ENCODE data around the gene EEFSEC. TPM values are rescaled to one million over a fixed set of nuclear protein-coding genes. Genes with fewer than 3 reads are reported as not detected.

EEFSEC gene
- total RNA-seq, 1 experiment from 2014 or later: 9.5 TPM

DNA sequence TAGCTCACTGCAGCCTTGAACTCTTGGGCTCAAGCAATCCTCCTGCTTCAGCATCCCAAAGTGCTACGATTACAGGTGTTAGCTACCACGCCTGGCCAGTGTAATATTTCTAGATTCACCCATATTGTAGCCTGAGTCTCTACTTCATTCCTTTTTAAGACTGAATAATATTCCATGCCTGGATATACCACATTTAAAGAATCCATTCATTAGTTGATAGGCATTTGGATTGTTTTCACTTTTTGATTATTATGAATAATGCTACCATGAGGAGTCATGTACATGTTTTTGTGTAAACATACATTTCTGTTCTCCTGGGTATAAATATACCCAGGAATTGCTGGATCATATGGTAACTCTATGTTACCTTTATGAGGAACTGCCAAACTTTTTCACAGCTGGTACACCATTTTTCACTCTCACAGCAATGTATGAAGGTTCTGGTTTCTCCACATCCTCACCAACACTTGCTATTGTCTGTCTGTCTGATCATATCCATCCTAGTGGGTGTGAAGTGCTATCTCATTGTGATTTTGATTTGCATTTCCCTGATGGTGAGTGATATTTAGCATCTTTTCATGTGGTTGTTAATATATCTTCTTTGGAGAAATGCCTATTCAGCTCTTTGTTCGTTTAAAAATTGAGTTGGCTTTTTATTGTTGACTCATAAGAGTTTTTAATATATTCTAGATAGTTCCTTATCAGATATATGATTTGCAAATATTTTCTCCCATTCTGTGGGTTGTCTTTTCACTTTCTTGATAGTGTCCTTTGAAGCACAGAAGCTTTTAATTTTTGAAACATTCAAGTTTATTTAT lies 32.6 kb downstream of the EEFSEC start:
- no peak overlapping the region for H3K27ac Mint-ChIP-seq
- no peak for TF ChIP-seq CTCF (conservative IDR thresholded peaks at IDR 0.05)
- H3K4me2 ChIP-seq (ENCODE audit: insufficient read depth, insufficient read length, low read length): no peak overlapping the region
- no peak overlapping the region for H3K18ac ChIP-seq (ENCODE audit: insufficient read length, low read depth, low read length)
- H3K14ac ChIP-seq (ENCODE audit: insufficient read depth, low read length): no peak overlapping the region
- H3K36me3 Mint-ChIP-seq (ENCODE audit: insufficient read depth in 1 of 3, low read depth in 3 of 3): no peaks in the 10 kb centered on the region; a peak in 3 of 7 replicates
- H4K20me1 ChIP-seq (ENCODE audit: control insufficient read depth, insufficient read depth, insufficient read length): no peaks in the 10 kb centered on the region
- H3T11ph ChIP-seq (ENCODE audit: low read length): no peak overlapping the region
- H3K56ac ChIP-seq (ENCODE audit: insufficient read length, low read depth, low read length): no peak overlapping the region
- no peaks in the 10 kb centered on the region; the same call in 1 of the 2 replicates for H3K4me1 ChIP-seq (ENCODE audit: insufficient read depth, low read length)
- H3K9ac ChIP-seq (ENCODE audit: extremely low read depth, insufficient read length, low read length): no peak overlapping the region
- no peak overlapping the region for H4K8ac ChIP-seq (replicated peaks; ENCODE audit: insufficient read length, low read depth, low read length)
- no peaks in the 10 kb centered on the region for H3K27me3 Mint-ChIP-seq (ENCODE audit: low read depth)
- H2BK12ac ChIP-seq (ENCODE audit: insufficient read length, low read depth, low read length): no peak overlapping the region
- H3K4me1 Mint-ChIP-seq: peaks cover 5 to 18% of the 10 kb centered on the region in 2 experiments
- peaks cover 0 to 4% of the 10 kb centered on the region in 2 experiments; a peak in 2 of 5 replicates for H3K9me3 Mint-ChIP-seq
- no peaks in the 10 kb centered on the region for H3K23me2 ChIP-seq (ENCODE audit: insufficient read length, low read depth, low read length, poor library complexity, severe bottlenecking)
- no peak overlapping the region for H2BK15ac ChIP-seq (ENCODE audit: low read depth, low read length)
- H3K27me3 ChIP-seq (ENCODE audit: insufficient read depth, low read length): no peaks in the 10 kb centered on the region
- no peak overlapping the region for H2BK5ac ChIP-seq (ENCODE audit: insufficient read length, low read length)
- no peak overlapping the region for H2BK20ac ChIP-seq (ENCODE audit: low read depth, low read length, poor library complexity, severe bottlenecking)
- no peak overlapping the region for H4K91ac ChIP-seq (ENCODE audit: insufficient read length, low read depth, low read length)
- no peak overlapping the region for H4K5ac ChIP-seq (ENCODE audit: insufficient read length, low read depth, low read length)
- no peak overlapping the region for H2AFZ ChIP-seq (ENCODE audit: low read length)
- no peaks in the 10 kb centered on the region for H3K79me1 ChIP-seq (ENCODE audit: insufficient read depth, low read depth, low read length, poor library complexity, severe bottlenecking)
- no peaks in the 10 kb centered on the region for H3K9me3 ChIP-seq (ENCODE audit: control insufficient read depth, low read depth, low read length)
- no peak for DNase-seq
- no peak overlapping the region for H3K27ac ChIP-seq (ENCODE audit: insufficient read length, low read depth, low read length)
- no peak overlapping the region for H3K23ac ChIP-seq (ENCODE audit: insufficient read length, low read depth, low read length)
- no peaks in the 10 kb centered on the region for H3K79me2 ChIP-seq (ENCODE audit: insufficient read depth, low read length)
- H3K4me3 Mint-ChIP-seq: no peak overlapping the region
- no peak overlapping the region for H3K4ac ChIP-seq (ENCODE audit: low read depth, low read length)
- H2BK120ac ChIP-seq (ENCODE audit: low read depth, low read length, poor library complexity, severe bottlenecking): no peak overlapping the region
- WGBS (ENCODE audit: extremely low coverage, insufficient read length, low lambda C conversion rate): no CpG with 5 or more reads among the region's 3 CpGs
- H2AK5ac ChIP-seq (ENCODE audit: insufficient read length, low read length): no peak overlapping the region
